Endothelial cell of umbilical vein (primary cell): Measurements from ENCODE around the gene ETF1. TPM values are rescaled to one million over a fixed set of nuclear protein-coding genes. Genes with fewer than 3 reads are reported as not detected.
A peak's percentile ranks its signal among the peaks of the same experiment; 100 is the strongest.

Experiments used
- BruUV-seq: library from RNA; stranded (reverse); fragments of 400-500 nt; replicated peaks from 2 replicates; lab custom pipeline; 2021; lab: Mats Ljungman, UMichigan
- CTCF ChIA-PET: fragments of 300-600, 350-600 bp; sonication (Branson Sonifier 250); formaldehyde crosslinking; loops from one replicate; lab custom pipeline; 2021; ENCODE audit warnings: antibody characterized with exemption, inconsistent platforms; lab: Charles Lee
- POLR2A ChIA-PET: fragments of 300-600, 350-600 bp; sonication (Branson Sonifier 250); formaldehyde crosslinking; loops from one replicate; lab custom pipeline; 2021; ENCODE audit warnings: antibody characterized with exemption, inconsistent platforms; lab: Charles Lee
- DNase-seq: peaks from one replicate; pipeline ENCODE4 v3.0.0-alpha.2; 2011; ENCODE audit warnings: low read depth, low spot score
- FAIRE-seq: peaks from 2 replicates; lab custom pipeline; 2011; peaks lifted over from hg19 to GRCh38; lab: Jason Lieb, UNC
- H2AFZ ChIP-seq: 2 replicates; pipeline ENCODE4 v1.6.0; 2012; ENCODE audit warnings: low read depth, low read length, control low read depth, inconsistent platforms
- H3K27ac ChIP-seq: 2 replicates; pipeline ENCODE4 v1.5.1; 2011; ENCODE audit warnings: low read depth, mild to moderate bottlenecking, control low read depth, low read length, moderate library complexity; ENCODE audit not compliant: insufficient read depth
- H3K27me3 ChIP-seq, 2 experiments: 2 replicates each; pipeline versions ENCODE4 v1.6.0 to v1.6.1; 2011; ENCODE audit warnings: low read length in 2 of 2, mixed read lengths in 1 of 2; ENCODE audit not compliant: control insufficient read depth in 2 of 2, insufficient read depth in 2 of 2
- H3K36me3 ChIP-seq, 2 experiments: 2 replicates in 1 of 2; 3 replicates in 1 of 2; pipeline ENCODE4 v1.5.1; 2011; ENCODE audit warnings: low read length in 2 of 2, mild to moderate bottlenecking in 1 of 2, moderate library complexity in 1 of 2; ENCODE audit not compliant: control insufficient read depth in 2 of 2, insufficient read depth in 2 of 2; ENCODE audit errors: extremely low read depth in 1 of 2
- H3K4me1 ChIP-seq: 3 replicates; pipeline ENCODE4 v1.5.1; 2011; ENCODE audit warnings: mild to moderate bottlenecking, low read length; ENCODE audit not compliant: control insufficient read depth, insufficient read depth; ENCODE audit errors: extremely low read depth
- H3K4me2 ChIP-seq: 2 replicates; pipeline ENCODE4 v1.6.1; 2011; ENCODE audit warnings: low read length, control low read depth, mixed read lengths; ENCODE audit not compliant: insufficient read depth
- H3K4me3 ChIP-seq, 3 experiments: fragments of 200-600 bp in 1 of 3; sonication (generic), shearing (Covaris generic) in 1 of 3; replicated peaks in 1 of 3; 2 replicates each; pipeline ENCODE4 v1.5.1; 2011 to 2016; ENCODE audit warnings: control low read depth in 3 of 3, low read length in 3 of 3, mild to moderate bottlenecking in 2 of 3, inconsistent platforms in 1 of 3, low read depth in 1 of 3, moderate library complexity in 1 of 3; ENCODE audit not compliant: insufficient read depth in 1 of 3
- H3K79me2 ChIP-seq: 2 replicates; pipeline ENCODE4 v1.6.0; 2012; ENCODE audit warnings: low read length, inconsistent platforms; ENCODE audit not compliant: control insufficient read depth, insufficient read depth
- H3K9ac ChIP-seq: replicated peaks from 2 replicates; pipeline ENCODE3; 2011; ENCODE audit warnings: low read length, control low read depth; ENCODE audit not compliant: insufficient read depth; ENCODE audit errors: extremely low read depth
- H3K9me1 ChIP-seq: replicated peaks from 3 replicates; pipeline ENCODE4 v1.6.0; 2011; ENCODE audit warnings: mild to moderate bottlenecking, low read length; ENCODE audit not compliant: control insufficient read depth, insufficient read depth; ENCODE audit errors: extremely low read depth
- H3K9me3 ChIP-seq: replicated peaks from 2 replicates; pipeline ENCODE4 v1.5.1; 2012; ENCODE audit warnings: low read length, inconsistent platforms; ENCODE audit not compliant: control insufficient read depth, insufficient read depth
- H4K20me1 ChIP-seq: replicated peaks from 2 replicates; pipeline ENCODE3; 2011; ENCODE audit warnings: mild to moderate bottlenecking, low read length; ENCODE audit not compliant: control insufficient read depth, insufficient read depth; ENCODE audit errors: extremely low read depth
- CTCF ChIP-seq, 2 donors: IDR thresholded peaks; 1 replicate in 1 of 2; 2 replicates in 1 of 2; pipeline ENCODE4 v1.5.1; 2011; ENCODE audit warnings: low read length in 2 of 2, mild to moderate bottlenecking in 2 of 2, moderate library complexity in 2 of 2, control low read depth in 1 of 2, inconsistent platforms in 1 of 2, low read depth in 1 of 2; ENCODE audit not compliant: insufficient read depth in 1 of 2; ENCODE audit errors: extremely low read depth in 1 of 2
- EZH2 ChIP-seq: IDR thresholded peaks from 2 replicates; pipeline ENCODE4 v1.6.1; 2012; ENCODE audit warnings: borderline replicate concordance, low read depth, mild to moderate bottlenecking, moderate library complexity, low read length, inconsistent platforms; ENCODE audit not compliant: severe bottlenecking
- FOS ChIP-seq: IDR thresholded peaks from 2 replicates; pipeline ENCODE4 v1.6.1; 2011; ENCODE audit warnings: mild to moderate bottlenecking, low read length, moderate library complexity, borderline replicate concordance; ENCODE audit not compliant: insufficient read depth
- GATA2 ChIP-seq: IDR thresholded peaks from 2 replicates; pipeline ENCODE4 v1.7.0; 2011; ENCODE audit warnings: low read depth, mild to moderate bottlenecking, moderate library complexity, mixed read lengths, low read length; ENCODE audit not compliant: insufficient read length, insufficient read depth
- JUN ChIP-seq: IDR thresholded peaks from 2 replicates; pipeline ENCODE4 v1.6.1; 2011; ENCODE audit warnings: borderline replicate concordance, low read depth; ENCODE audit not compliant: insufficient read length, insufficient read depth
- MAX ChIP-seq: IDR thresholded peaks from 2 replicates; pipeline ENCODE4 v1.6.1; 2011; ENCODE audit not compliant: insufficient read depth, insufficient read length
- MYC ChIP-seq: IDR thresholded peaks from one replicate; pipeline ENCODE4 v1.6.1; 2011; ENCODE audit warnings: mild to moderate bottlenecking, low read depth, low read length
- POLR2A ChIP-seq: IDR thresholded peaks from 2 replicates; pipeline ENCODE4 v1.6.1; 2012; ENCODE audit warnings: low read depth, mild to moderate bottlenecking, control low read depth, low read length
- POLR2AphosphoS5 ChIP-seq: IDR thresholded peaks from 2 replicates; pipeline ENCODE4 v1.6.1; 2012; ENCODE audit warnings: low read depth, mild to moderate bottlenecking, control low read depth, low read length, moderate library complexity; ENCODE audit not compliant: insufficient read depth
- dilution Hi-C: fragments of 300-500 bp; cut with MboI; formaldehyde crosslinking; loops from one replicate; pipeline ENCODE4 v1.15.0; 2019; ENCODE audit warnings: low sequenced_read_pairs; ENCODE audit not compliant: extremely low pct_ligation_motif_present
- intact Hi-C: fragments of 100-400 bp; cut with micrococcal nuclease; formaldehyde crosslinking; loops from one replicate; pipeline ENCODE4 v1.10.0; 2022
- polyA plus RNA-seq, 4 experiments: library from polyadenylated mRNA; depleted of rRNA in 3 of 4; stranded (reverse) in 3 of 4; unstranded in 1 of 4; fragments of >200 nt; gene quantifications; 2 replicates each; pipeline versions ENCODE4 v1.2.1 to v1.2.3, GENCODE V29; 2011 to 2012; ENCODE audit warnings: missing spikeins in 1 of 4
- total RNA-seq: library from RNA; stranded (reverse); gene quantifications from 2 replicates; pipeline ENCODE4 v1.2.3, GENCODE V29; 2021

ETF1 gene
- total and polyA plus RNA-seq, 2 donors (not counting 3 experiments of a cell fraction or from before 2014, with no cell fraction given), result 32.9 to 114 TPM

GRCh38 chr5:138544181-138545134 is 1.4 kb upstream of the ETF1 start:
- dilution Hi-C loops, result no loop called here
- POLR2A ChIA-PET, result interaction anchor here (1.6 kb wide), 1 partner anchor 31 kb away, joined by 5 read pairs; no protein-coding TSS in a partner anchor
- no TSS peak for BruUV-seq
- Histone ChIP-seq H3K4me1 (peaks cover 33% of the 10 kb centered on the region), H3K27ac (peak overlapping the region; percentile 100), H2AFZ (no peak overlapping the region), H3K27me3 (no peaks in the 10 kb centered on the region), H3K36me3 (peaks cover 0 to 8% of the 10 kb centered on the region in 2 experiments), H3K4me2 (peak overlapping the region; percentile 97), H3K9me3 (no peaks in the 10 kb centered on the region), H3K4me3 (peak overlapping the region; percentile 79 to 92 (median 82)), H3K9ac (peak overlapping the region; percentile 100), H3K9me1 (no peaks in the 10 kb centered on the region), H4K20me1 (peaks cover 7% of the 10 kb centered on the region), H3K79me2 (peaks cover 79% of the 10 kb centered on the region)
- FAIRE-seq (peak; percentile 4), DNase-seq (peak; percentile 36)
- CTCF ChIA-PET, result interaction anchor here (1.1 to 2.5 kb wide), 3 partner anchors 9 to 83 kb away, joined by 3 to 7 read pairs (median 7); no protein-coding TSS in a partner anchor
- no peak for TF ChIP-seq GATA2
- no peak for TF ChIP-seq MAX
- no peak for TF ChIP-seq MYC
- no peak for TF ChIP-seq JUN
- TF ChIP-seq CTCF (IDR thresholded peaks at IDR 0.05; ENCODE audit: extremely low read depth in 1 of 2, insufficient read depth in 1 of 2, low read depth in 1 of 2, low read length in 2 of 2), result no peak
- no peak for TF ChIP-seq POLR2AphosphoS5
- TF ChIP-seq FOS, result no peak
- no peak for TF ChIP-seq EZH2
- no peak for TF ChIP-seq POLR2A
- intact Hi-C loops, result no loop called here
